ENCODE measurements around the gene GBP1.
"Not testable (repeated sequence)": the region's sequence is repeated elsewhere in the genome, so short reads cannot be mapped to it uniquely, and the experiment has no call there.

GRCh38 chr1:89072466-89073065, 7.6 kb upstream of the GBP1 start:
- TF ChIP-seq CTCF (conservative IDR thresholded peaks at IDR 0.05; ENCODE audit: low read length); EZH2phosphoT487 (IDR thresholded peaks at IDR 0.05; ENCODE audit: borderline replicate concordance, low read depth, low read length): not testable (repeated sequence)

All from OCI-LY7 (cell line).